GM21360 (cell line): ENCODE results near the gene FSTL5.
A peak's percentile ranks its signal among the peaks of the same experiment; 100 is the strongest.
"Not testable (repeated sequence)": the region's sequence is repeated elsewhere in the genome, so short reads cannot be mapped to it uniquely, and the experiment has no call there.

ENCODE experiments used
- ATAC-seq: cut with Tn5 transposase; IDR thresholded peaks from one replicate; pipeline ENCODE4 v1.9.1; 2021; ENCODE audit warnings: mild to moderate bottlenecking, moderate library complexity; ENCODE audit not compliant: unreplicated experiment

FSTL5 gene

DNA sequence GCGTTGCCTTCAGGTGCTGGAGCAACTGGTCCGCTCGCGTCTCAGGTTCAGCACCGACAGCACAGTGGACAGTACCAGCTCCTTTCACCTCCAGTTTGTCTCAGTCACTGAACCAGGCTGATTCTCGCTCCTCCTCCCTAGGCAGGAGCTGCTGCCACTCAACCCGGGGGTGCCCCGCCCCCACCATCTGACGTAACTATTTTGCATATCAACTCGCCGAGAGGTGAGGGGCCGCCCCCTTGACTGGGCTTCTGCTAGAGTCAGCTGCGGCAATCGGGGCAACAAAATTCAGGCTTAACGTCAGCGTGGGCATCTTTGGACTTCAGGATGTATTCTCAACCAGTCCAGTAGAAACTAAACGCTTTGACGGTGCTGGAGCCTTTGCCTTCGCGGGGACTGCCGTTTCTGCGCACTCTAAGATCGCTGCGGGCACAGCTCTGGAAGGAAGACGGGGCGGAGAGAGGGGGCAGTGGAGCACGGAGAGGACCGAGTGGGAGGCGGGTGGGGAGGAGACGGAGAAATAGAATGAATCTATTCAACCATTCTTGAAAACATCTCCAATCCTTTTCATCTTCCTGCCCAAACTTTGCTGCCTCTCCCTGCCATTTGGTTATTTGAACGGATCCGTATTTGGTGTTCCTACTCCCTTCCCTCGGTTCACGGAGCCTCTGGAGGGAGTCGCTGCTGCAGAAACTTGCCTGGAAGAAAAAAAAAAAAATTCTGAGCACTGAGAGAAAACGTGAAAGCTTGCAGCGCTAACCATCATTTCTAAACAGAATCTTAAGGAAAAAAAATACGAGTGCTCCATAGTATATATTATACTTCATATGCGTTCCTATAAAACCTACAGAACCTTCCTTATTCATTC lies at the start of gene FSTL5:
Gene FSTL5 (minus strand): TSS at position 109 of the 868 bp plus-strand sequence. CDS start 52,604 bp downstream, outside the sequence.
- ATAC-seq = peak; percentile 99

DNA sequence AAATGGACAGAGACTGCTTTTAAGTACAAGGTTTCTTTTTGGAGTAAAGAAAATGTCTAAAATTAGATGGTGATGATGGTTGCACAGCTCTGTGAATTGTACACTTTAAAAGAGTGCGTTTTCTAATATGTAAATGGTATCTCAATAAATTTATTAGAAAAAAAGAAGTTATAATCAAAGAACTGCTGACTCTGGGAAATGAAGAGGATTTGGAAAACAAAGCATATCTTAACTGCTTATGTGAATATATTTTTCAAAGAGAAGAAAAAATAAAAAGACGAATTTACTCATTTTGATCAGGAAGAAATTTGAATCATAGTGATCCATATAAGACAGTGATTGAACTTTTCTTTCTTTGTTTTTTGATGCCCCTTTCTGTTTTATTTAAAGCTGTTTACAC lies 45.9 kb upstream of the FSTL5 start:
- no peak for ATAC-seq

DNA sequence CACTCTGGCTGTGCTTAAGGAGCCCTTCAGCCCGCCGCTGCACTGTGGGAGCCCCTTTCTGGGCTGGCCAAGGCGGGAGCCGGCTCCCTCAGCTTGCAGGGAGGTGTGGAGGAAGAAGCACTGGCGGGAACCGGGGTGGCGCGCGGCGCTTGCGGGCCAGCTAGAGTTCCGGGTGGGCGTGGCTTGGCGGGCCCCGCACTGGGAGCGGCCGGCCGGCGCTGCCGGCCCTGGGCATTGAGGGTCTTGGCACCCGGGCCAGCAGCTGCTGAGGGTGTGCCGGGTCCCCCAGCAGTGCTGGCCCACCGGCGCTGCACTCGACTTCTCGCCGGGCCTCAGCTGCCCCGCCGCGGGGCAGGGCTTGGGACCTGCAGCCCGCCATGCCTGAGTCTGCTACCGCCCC lies 39.7 kb upstream of the FSTL5 start:
- not testable (repeated sequence) for ATAC-seq

DNA sequence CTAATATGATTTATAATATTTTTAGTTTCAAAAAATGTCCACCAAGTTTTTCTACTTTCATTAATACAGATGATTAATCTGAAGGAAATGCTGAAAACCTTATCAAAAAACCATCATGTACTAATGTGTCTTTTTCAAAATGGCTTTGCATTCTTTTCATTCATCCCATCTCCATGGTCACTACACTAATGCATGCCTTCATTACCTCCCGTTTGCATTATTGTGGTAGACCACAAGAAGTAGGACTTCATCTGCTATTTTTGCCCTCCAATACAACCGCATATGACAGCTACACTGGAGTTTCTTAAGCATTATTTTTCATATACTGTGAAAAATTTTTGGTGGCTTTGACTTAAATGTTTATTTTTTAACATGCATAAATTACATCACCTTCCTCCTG lies 37.9 kb upstream of the FSTL5 start:
- no peak for ATAC-seq

DNA sequence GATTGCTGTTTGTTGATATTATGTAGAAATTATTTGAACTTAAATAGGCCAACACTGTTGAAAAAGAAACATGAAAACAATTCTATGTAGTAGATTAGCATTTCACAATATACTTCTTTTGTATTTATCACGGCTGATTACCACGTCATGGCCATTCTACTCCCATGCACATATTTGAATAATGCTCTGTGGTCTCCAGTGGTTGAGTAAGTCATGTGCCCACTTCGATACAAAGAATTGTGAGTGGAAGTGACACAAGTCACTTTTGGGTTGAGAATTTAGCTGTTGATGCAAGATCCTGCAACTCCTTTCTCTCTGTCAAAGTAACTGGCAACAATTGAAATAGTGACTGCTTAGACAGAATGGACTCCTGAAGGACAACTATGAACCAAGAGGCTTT lies 6.7 kb upstream of the FSTL5 start:
- ATAC-seq = no peak

DNA sequence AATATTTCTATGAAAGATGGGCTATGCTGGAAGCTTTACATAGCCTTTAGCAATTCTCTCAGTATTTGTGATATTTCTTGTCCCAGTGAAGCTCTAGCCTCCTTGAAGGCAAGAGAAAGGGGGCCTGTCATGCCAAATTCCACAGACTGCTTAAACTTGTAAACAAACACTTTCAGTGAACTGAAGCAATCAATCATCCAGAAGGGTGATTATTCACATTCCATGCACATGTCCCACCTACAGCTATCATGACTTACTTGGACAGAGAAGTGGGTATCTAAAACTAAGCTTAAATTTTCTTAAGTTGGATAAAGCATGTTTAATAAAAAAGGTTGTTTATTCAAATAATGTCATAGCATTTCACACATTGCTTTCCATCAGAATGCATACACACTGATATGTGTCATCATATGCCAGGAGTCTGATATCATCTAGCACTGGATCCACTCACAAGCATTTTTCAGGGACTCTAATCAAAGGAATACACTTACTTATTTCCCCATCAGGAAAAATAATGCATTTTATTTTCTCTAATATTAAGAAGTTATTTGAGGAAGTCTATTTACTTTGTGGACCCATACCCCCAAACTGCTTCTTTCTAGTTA lies 1.2 kb upstream of the FSTL5 start:
- ATAC-seq = no peak

DNA sequence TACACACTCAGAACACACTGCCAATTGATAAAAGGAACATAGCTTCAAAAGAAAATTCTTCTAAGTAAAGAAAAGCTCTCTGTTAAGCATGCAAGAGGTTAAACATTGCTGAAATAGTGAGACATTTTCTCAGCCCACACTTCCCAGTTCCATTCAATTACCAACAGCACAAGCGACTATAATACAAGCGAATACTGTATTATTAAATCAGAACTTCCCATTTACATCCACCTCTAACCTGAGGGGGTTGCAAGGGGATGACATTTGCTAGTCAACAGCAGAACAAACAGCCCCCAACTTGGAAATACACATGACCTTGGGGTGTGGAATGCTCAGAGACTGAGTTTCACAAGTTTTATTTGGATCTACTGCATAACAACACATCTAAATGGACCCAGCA lies 1.1 kb downstream of the FSTL5 start:
- no peak for ATAC-seq

DNA sequence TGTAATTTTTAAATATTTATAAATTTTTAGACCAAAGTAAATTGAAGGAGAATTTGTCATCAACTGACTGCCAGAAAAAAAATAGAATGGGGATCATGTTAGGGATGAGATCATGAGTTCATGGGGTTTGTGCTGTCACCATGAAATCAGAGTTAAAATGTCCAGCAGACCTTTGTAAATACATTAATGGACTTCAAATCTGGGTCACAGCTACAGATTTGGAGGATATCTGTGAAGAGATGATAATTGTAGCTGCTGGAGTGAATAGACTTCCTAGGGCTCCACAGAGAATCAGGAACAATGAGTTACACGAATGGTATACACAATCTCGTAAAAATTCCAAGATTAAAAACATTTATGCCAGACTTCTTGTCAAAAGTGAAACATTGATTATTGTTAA lies 6.6 kb downstream of the FSTL5 start:
- ATAC-seq = no peak

DNA sequence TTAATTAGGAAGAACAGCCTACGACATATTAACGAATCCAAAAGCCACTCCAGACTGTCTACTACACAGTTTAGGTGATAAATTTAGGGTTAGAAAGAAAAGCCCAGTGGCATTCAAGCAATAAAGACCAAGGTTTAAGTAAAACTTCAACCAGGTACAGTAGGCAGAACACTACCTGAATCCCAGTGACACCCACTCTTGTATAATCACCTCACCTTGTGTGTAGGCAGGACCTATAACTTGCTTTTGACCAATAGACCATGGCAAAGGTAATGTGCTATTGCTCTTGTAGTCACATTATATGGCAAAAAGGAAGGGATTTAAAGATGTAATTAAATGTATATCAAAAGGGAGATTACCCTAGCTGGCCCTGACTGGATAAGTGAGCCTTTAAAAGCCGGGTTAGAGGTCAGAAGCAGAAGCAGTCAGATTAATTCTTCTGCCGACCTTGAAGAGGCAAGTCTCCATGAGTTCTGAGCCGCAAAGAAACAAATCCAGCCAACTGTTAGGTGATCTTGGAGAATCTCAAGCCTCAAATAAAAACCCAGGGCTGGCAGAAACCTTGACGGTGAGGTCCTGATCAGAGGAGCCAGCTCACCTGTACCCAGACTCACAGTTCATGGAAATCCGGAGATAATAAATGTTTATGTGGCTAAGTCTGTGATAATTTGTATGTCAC lies 8.8 kb downstream of the FSTL5 start:
- ATAC-seq = no peak

DNA sequence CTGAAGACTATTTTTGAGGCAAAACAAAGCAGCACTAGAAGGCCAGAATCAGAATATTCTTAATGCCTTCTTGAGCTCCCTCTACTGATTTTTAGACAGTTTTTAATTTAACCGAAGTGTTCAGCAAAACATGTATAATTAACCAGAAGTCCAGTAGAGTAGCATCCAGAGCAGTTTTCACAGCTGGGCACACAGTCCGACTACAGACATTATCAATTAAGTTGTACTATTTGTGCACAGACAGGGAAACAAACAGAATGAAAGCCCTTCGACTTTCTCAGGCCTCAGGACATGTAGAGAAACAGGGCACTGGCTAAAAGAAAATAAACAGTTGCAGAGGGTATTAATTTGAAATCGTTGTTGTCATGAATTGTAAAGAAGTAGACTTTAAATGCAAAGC lies 11.9 kb downstream of the FSTL5 start:
- no peak for ATAC-seq

DNA sequence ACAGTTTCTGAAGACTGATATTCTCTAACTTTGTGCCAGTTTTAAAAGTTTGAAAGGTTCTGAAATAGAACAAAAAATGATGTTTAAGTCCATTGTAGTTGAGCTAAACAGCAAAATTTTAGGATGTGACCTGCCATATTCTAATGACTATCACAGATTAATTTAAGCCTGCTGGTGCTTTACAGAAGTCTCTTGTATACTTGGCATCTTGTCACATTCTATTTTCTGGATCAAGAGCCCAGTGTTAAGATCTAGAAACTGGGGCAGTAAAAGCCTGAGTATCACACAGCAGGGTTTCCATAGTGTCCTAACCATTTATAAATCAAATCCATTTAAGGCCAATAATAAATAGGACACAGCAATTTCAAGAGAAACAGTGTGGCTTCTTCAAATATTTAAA lies 12.4 kb downstream of the FSTL5 start:
- no peak for ATAC-seq

DNA sequence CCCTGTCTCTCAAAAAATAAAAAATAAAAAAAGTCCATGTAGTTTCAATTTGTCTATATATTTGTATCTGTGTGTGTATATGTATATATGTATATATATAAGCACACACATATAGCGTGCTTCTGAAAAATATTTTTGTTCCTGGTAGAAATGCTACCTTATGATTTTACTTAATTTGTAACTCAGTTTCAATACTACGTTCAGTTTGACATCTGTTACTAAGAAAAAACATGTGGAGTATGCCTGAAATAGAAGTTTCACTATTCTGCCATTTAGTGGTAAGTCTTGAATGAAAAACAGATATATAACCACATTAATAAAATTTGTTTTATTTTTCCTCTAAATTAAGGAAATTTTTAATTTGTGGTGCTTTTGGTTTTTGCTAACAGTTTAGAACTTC lies 14.2 kb downstream of the FSTL5 start:
- ATAC-seq = no peak

DNA sequence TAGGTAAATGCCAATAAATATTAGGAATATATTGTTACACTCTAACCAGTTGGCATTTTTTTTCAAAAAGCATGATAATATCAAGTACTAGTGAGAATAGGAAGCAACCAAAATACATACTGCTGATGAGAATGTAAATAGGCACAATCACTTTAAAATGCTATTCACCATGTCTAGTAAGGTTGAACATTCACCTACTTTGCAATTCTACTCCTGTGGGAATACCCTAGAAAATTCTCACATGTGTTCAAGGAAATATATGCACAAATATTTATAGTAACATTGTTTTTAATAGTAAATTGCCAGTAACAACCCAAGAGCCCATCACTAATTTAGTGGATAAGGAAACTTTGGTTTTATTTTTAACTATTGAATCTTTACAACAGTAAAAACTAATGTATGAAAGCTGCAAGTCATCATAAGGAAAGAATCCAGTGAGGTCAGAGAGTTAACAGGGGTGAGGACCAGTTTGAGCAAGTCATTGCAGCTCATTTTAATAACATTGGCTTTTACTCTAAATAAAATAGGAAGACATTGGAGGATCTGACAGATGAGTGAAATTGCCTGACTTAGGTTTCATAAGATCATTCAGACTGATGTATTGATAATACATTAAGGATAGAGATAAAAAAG lies 23.6 kb downstream of the FSTL5 start:
- ATAC-seq = no peak

DNA sequence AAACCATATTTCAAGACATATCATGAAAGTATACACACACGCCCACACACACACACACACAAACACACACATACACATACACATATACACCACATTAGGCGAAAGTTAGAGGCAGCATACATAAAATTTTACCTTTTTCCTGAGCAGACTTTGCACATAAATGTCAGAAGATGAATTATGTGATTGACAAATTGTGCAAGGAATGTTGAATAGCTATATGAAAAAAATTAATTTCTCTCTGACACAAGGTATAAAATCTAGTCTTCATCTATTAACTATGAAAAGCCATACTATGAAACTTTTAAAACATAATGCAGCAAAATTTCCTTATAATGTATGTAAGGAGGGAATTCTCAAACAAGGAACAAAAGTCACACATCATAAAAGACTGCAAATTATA lies 24.4 kb downstream of the FSTL5 start:
- no peak for ATAC-seq

DNA sequence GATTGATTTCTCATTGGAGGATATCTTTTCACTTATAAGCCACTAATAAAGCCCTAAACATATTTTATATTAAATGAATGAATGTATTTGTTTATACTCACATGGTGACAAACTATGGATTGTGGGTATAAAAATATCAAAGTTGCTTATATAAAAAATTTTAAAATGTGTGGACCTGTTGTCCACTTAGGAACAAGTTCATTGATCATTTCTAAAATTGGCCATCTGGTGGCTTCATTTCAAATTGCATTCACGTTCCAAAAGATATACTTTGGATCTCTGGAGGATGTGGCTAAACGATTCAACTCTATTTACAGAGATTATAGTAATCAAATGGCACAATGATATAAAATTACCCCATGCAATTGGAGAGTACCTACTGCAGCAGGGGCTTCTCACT lies 32.5 kb downstream of the FSTL5 start:
- no peak for ATAC-seq

DNA sequence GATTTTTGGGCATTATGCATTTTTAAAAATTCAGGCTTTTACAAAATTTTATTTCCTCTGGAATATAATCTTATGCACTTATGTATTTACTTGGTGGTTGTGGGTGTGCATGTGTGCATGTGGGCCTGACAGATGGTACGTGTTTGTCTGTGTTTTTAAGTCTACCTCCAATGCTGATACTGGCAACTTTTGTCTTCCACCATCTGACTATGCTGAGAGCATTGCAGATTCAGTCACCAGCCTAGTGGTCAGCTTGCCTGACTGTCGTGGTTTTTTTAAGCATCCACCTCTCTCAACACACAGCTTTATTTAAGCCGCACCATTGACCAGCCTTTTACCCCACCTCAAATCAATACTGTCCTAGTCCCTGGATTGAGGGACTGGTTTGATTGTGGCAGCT lies 37.1 kb downstream of the FSTL5 start:
- ATAC-seq = no peak

DNA sequence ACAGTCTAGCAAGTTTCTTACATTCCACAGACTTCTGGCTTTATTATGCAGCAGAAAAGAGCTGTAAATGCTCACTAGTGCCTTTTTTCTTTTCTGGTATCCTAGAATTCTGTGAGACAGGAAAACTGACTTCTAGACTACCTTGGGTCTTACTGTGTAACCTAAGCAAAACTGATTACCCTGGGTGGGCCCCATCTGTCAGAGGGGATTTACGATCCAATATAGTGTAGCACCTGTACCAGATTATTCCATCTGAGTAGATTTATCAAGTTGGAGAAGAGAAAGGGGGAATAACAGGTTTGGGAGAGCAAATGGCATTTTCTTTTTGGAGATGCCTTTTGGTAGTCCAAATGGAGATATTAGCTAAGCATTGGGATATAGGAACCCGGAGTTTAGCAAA lies 46.7 kb downstream of the FSTL5 start:
- no peak for ATAC-seq

DNA sequence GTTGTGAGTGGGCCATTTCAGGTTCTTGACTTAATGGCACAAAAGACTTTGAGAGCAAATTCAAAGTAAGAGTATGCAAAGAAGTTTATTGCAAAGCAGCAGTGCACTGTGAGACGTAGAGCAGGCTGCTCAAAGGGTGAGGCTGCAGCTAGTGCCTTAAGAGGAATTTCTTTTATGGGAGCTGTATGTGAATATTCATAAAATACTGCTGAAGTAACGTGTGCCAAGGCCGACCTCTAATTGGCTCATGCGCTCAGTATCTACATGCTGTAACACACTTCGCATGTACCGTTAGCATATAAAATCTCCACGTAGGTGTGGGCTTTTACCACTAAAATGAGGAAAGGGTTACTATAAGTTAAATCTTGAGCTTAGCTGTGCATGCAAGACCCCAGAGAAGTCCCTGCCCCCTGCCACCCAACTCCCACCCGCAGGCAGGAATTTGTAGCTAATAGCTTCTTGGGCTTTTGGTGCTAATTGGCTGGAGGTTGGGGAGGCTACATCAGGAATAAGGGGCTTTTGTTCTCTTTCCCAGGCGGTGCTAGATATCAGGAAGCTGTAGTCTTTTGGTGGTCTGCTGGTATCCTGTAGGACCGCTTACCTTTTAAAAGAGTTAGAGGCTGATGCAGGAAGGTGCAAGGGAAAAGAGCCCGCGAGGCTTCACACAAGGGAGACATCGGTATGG lies 47.6 kb downstream of the FSTL5 start:
- no peak for ATAC-seq

DNA sequence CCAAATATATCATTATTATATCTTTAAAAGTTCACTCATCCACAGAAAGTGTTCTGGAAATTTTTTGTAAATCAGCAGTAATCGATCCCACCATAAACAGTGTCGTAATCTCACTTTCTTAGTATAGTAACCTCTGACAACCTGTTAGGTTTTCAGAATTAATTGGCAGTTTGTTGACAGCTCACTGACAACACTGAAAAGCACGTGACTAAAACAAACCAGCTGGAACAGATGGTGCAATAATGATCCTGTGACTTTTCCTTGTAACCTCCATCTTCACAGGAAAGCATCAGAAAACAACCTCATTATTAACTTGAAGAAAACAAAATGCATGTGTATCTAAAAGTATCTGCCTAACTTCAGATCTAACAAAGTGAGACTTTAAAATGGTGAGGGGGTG lies 48.5 kb downstream of the FSTL5 start:
- no peak for ATAC-seq

DNA sequence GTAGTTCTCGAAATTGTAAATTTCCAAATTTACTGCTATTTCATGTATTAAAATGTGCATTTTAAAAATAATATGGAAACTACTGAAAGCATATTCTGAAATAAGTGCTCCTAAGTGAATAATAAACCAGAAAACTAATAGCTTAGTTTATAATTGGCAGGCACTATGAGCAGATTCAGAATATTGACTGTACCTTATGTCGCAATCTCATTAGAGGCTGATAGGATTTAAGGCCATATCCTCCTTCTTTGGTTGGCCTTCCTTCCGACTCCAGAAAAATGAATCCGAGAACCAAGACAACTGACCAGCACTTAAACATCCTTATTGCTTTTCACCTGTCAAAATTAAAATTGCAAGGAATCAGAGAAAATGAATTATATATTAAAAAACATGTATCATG lies 52.7 kb downstream of the FSTL5 start:
- no peak for ATAC-seq
